GM21528 (cell line): ENCODE measurements around the gene RAB11FIP5.
"Not testable (repeated sequence)": the region's sequence is repeated elsewhere in the genome, so short reads cannot be mapped to it uniquely, and the experiment has no call there.

Experiments used
- ATAC-seq: cut with Tn5 transposase; IDR thresholded peaks from one replicate; pipeline ENCODE4 v1.9.1; 2021; ENCODE audit warnings: mild to moderate bottlenecking, moderate library complexity; ENCODE audit not compliant: unreplicated experiment, low FRiP score

The RAB11FIP5 gene

GRCh38 chr2:73112913-73113854, at the start of gene RAB11FIP5:
TSS of gene RAB11FIP5 (minus strand) at chr2:73112948. CDS start at chr2:73112777, 171 bp downstream.
- peak; percentile 59 for ATAC-seq

- no peak for ATAC-seq
Observed at GRCh38 chr2:73156539-73157124, 43.9 kb upstream of the RAB11FIP5 start.

GRCh38 chr2:73142937-73143336, 30.2 kb upstream of the RAB11FIP5 start:
- no peak for ATAC-seq

DNA sequence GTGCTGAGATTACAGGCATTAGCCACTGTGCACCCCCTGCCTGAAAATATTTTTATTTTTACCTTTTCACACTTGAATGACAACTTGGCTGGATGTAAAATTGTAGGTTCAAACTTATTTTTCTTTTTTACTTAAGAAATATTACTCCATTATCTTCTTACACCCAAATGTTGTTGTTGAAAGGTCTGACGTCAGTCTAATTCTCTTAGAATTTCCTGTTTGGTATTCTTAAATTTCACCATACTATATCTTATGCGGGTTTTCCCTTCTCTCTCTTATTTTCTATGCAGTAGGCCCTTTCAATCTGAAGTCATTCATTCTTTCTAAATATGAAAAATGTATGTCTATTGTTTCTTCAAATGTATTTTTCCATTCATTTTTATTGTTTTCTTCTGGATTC, 29.1 kb upstream of the RAB11FIP5 start:
- ATAC-seq, result no peak

DNA sequence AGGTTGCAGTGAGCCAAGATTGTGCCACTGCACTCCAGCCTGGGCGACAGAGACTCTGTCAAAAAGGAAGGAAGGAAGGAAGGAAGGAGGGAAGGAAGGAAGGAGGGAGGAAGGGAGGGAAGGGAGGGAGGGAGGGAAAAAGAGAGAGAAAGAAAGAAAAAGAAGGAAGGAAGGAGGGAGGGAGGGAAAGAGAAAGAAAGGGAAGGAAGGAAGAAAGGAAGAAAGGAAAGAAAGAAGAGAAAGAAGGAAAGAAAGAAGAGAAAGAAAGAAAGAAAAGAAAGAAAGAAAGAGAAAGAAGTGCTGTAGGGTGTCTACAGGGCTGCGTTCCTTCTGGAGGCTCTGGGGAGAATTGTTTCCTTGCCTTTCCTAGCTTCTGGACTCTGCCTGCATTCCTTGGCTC, 22.5 kb upstream of the RAB11FIP5 start:
- ATAC-seq, result no peak

GRCh38 chr2:73134471-73134870, 21.7 kb upstream of the RAB11FIP5 start:
- no peak for ATAC-seq

DNA sequence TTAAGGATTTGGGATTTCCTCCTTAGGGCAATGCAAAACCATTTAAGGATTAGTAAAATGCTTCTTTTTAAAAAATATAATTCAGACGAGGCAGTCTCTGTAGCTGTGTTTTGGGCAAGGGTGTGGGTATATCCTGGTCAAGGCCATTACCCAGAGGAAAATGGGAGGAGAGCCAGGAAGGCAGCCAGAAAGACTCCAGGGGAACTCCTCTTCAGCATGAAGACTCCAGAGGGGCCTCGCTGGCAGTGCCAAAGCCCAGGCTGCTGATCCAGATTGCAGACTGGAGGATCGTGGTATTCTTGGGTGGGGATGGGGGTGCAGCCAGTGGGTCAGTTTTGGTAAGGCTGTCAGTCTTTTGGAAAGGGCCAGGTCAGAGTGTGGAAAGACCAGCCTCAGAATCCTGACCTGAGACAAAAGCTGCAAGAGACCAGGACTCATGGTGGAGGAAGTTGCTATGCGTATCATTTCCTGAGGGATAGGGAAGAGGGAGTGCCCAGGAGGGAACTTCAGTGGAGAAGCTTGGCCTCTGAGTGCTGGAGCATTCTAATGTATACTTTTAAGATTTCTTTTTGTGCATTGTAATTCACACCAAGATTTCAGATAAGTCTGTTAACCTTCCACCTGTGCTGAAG, 20.9 kb upstream of the RAB11FIP5 start:
- no peak for ATAC-seq

GRCh38 chr2:73131807-73132206, 19.1 kb upstream of the RAB11FIP5 start:
- ATAC-seq, result no peak

DNA sequence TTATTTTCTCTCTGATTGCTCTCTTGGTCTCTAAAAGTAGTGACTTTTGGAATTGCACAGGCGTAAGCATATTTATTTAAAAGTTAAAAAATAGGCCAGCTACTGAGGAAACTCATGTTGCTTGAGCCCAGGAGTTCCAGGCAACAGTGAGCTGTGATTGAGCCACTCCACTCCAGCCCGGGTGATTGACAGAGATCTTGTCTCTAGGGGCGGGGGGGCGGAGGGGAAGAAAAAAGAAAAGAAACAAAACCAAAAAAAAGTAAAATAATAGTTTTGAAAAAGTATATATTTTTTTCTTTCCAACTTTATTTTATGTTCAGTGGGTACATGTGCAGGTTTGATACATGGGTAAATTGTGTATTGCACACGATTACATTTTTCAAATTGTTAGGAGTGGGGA, 18.0 kb upstream of the RAB11FIP5 start:
- no peak for ATAC-seq

DNA sequence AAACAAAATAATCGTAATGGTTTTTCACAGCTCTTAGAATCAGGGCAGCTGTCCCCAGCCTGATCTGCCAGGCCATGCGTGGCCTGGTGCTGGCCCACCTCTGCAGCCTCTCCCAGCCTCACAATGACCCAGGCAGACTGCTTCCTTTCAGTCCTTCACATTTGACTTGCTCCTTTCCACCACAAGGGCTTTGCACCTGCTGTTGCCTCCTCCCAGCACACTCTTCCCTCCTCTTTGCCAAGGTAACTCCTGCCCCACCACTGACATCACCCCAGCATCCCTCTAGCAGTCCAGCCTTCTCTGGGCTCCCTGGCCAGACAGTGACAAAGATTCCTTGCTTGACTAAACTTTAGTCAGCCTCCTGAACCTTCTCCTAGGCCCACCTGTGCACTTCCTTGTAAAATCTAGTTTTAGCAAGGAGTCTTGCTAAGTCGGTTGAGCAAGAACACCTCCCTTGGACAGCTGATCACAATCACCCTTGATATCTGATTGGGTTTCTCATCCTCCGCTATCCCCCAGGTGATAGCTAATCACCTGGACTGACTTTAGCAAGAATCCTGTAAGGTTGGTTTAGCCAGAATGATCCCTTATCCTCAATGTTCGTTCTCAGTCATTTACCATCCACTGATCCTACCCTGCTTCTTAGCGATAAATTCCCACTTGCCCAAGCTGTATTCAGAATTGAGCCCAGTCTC, 16.2 kb upstream of the RAB11FIP5 start:
- ATAC-seq, result no peak

DNA sequence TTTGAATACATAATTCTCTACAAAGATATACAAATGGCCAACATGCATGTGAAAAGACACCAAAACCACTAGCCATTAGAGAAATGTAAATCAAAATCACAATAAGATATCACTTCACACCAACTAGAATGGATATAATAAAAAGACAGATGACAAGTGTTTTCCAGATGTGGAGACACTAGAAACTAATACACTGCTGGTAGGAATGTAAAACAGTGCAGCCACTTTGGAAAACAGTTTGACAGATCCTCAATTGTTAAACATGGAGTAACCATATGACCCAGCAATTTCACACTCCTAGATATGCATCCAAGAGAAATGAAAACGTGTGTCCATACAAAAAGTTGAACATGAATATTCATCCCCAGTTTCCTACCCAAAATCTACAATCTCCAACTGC, 9.8 kb upstream of the RAB11FIP5 start:
- ATAC-seq, result no peak

DNA sequence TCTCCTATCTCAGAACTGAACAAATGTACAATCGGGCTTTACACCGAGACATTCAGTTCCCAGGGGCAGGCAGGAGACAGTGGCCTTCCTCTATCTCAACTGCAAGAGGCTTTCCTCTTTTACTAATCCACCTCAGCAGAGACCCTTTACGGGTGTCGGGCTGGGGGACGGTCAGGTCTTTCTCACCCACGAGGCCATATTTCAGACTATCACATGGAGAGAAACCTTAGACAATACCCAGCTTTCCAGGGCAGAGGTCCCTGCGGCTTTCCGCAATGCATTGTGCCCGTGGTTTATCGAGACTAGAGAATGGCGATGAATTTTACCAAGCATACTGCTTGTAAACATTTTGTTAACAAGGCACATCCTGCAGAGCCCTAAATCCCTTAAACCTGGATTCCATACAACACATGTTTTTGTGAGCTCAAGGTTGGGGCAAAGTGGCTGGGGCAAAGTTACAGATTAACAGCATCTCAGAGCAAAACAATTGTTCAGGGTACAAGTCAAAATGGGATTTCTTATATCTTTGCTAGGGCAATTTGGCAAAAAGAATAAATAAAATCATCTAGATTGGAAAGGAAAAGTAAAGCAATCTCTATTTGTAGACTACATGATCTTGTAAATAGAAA, 7.0 kb upstream of the RAB11FIP5 start:
- not testable (repeated sequence) for ATAC-seq

GRCh38 chr2:73117441-73117840, 4.7 kb upstream of the RAB11FIP5 start:
- no peak for ATAC-seq

DNA sequence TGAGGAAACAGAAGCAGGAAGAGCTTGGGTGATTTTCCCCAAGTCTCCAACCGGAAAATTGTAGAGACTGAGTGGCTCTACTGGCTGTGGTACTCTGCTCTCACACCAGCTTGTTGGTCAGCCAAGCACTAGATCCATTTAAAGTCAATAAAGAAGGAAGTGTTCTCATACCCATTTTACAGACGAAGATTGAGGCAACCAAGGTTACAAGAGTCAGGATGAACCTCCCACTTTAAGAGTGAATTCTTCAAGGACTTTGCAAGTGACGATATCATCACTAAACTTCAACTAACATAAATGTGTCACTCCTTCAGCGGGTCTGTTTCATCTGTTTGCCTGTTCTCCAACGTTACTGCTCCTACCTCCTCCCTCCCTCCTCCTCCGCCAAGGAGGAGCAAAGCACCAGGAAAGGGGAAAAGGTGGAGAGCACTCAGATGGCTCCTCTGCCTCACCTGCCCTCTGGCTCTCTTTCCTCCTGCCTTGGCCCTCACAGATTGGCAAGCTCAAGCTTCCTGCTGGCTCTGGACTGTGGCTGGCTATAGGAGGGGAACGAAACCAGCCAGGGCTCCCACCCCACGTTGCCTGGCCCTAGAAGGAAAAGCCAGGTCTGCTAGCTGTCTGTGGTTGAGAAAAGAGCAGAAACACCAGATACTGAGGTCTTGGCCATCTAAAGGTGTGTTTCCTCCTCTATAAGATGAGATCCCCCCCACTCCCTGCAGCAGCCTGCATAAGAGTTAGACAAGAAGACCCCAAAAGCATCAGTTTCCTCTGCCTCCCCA, 3.6 kb upstream of the RAB11FIP5 start:
- ATAC-seq, result no peak

- no peak for ATAC-seq
Observed at GRCh38 chr2:73114273-73114867, 1.6 kb upstream of the RAB11FIP5 start.

GRCh38 chr2:73112026-73112912, 479 bp downstream of the RAB11FIP5 start:
- ATAC-seq, result peak; percentile 14

GRCh38 chr2:73111073-73112025, 1.4 kb downstream of the RAB11FIP5 start:
- no peak for ATAC-seq
